ENCODE data around the gene DIRAS1.
"Not testable (repeated sequence)": the region's sequence is repeated elsewhere in the genome, so short reads cannot be mapped to it uniquely, and the experiment has no call there.

Gene DIRAS1

GRCh38 chr19:2716275-2716650, 4.9 kb downstream of the DIRAS1 start:
- no peak overlapping the region for H3K9ac ChIP-seq (ENCODE audit: low read length)
- peaks cover 5% of the 10 kb centered on the region; the same call in 1 of the 2 replicates for H3K9me3 ChIP-seq (ENCODE audit: insufficient read depth, low read length)
- no peak overlapping the region for H3K4me3 ChIP-seq (ENCODE audit: insufficient read depth, low read length, poor library complexity, severe bottlenecking)
- H3K4me2 ChIP-seq (ENCODE audit: low read depth, low read length, poor library complexity, severe bottlenecking): no peak overlapping the region
- no peaks in the 10 kb centered on the region for H3K9me2 ChIP-seq (replicated peaks; ENCODE audit: insufficient read depth, low read length)
- no peak overlapping the region for H3K27ac ChIP-seq (ENCODE audit: low read depth, low read length)
- no peaks in the 10 kb centered on the region for H3F3A ChIP-seq (ENCODE audit: insufficient read depth)
- no peaks in the 10 kb centered on the region for H3K36me3 ChIP-seq (ENCODE audit: low read length)
- no peaks in the 10 kb centered on the region for H4K20me1 ChIP-seq (ENCODE audit: low read depth, low read length)
- no peaks in the 10 kb centered on the region for H3K79me2 ChIP-seq (ENCODE audit: insufficient read depth, low read length)
- TF ChIP-seq CTCF (IDR thresholded peaks at IDR 0.05; ENCODE audit: insufficient read depth, low read length, poor library complexity, severe bottlenecking) (no peak), EZH2phosphoT487 (conservative IDR thresholded peaks at IDR 0.05; ENCODE audit: low read length) (no peak)
- no peak overlapping the region for H2AFZ ChIP-seq (ENCODE audit: low read depth, low read length, severe bottlenecking)
- no peaks in the 10 kb centered on the region for H3K27me3 ChIP-seq (ENCODE audit: low read length)

GRCh38 chr19:2715470-2716274, 5.5 kb downstream of the DIRAS1 start:
- TF ChIP-seq CTCF (IDR thresholded peaks at IDR 0.05; ENCODE audit: insufficient read depth, low read length, poor library complexity, severe bottlenecking): no peak
- no peak for TF ChIP-seq EZH2phosphoT487 (conservative IDR thresholded peaks at IDR 0.05; ENCODE audit: low read length)
- no peaks in the 10 kb centered on the region for H3F3A ChIP-seq (ENCODE audit: insufficient read depth)
- H3K27ac ChIP-seq (ENCODE audit: low read depth, low read length): no peak overlapping the region
- H2AFZ ChIP-seq (ENCODE audit: low read depth, low read length, severe bottlenecking): no peak overlapping the region
- no peaks in the 10 kb centered on the region for H3K27me3 ChIP-seq (ENCODE audit: low read length)
- no peaks in the 10 kb centered on the region for H4K20me1 ChIP-seq (ENCODE audit: low read depth, low read length)
- peaks cover 5% of the 10 kb centered on the region; the same call in 1 of the 2 replicates for H3K9me3 ChIP-seq (ENCODE audit: insufficient read depth, low read length)
- H3K9ac ChIP-seq (ENCODE audit: low read length): no peak overlapping the region
- no peak overlapping the region for H3K4me2 ChIP-seq (ENCODE audit: low read depth, low read length, poor library complexity, severe bottlenecking)
- H3K36me3 ChIP-seq (ENCODE audit: low read length): no peaks in the 10 kb centered on the region
- H3K9me2 ChIP-seq (replicated peaks; ENCODE audit: insufficient read depth, low read length): no peaks in the 10 kb centered on the region
- H3K4me3 ChIP-seq (ENCODE audit: insufficient read depth, low read length, poor library complexity, severe bottlenecking): no peak overlapping the region
- H3K79me2 ChIP-seq (ENCODE audit: insufficient read depth, low read length): no peaks in the 10 kb centered on the region

GRCh38 chr19:2714531-2715269, 6.5 kb downstream of the DIRAS1 start:
- H3K9me2 ChIP-seq (replicated peaks; ENCODE audit: insufficient read depth, low read length): no peaks in the 10 kb centered on the region
- peaks cover 5% of the 10 kb centered on the region; the same call in 1 of the 2 replicates for H3K9me3 ChIP-seq (ENCODE audit: insufficient read depth, low read length)

GRCh38 chr19:2714102-2714501, 7.1 kb downstream of the DIRAS1 start:
- not testable (repeated sequence) for H3K9ac ChIP-seq (ENCODE audit: low read length); H3K27ac ChIP-seq (ENCODE audit: low read depth, low read length); H3K9me2 ChIP-seq (replicated peaks; ENCODE audit: insufficient read depth, low read length); H3K79me2 ChIP-seq (ENCODE audit: insufficient read depth, low read length); H2AFZ ChIP-seq (ENCODE audit: low read depth, low read length, severe bottlenecking); H3F3A ChIP-seq (ENCODE audit: insufficient read depth); H3K4me2 ChIP-seq (ENCODE audit: low read depth, low read length, poor library complexity, severe bottlenecking); H3K4me3 ChIP-seq (ENCODE audit: insufficient read depth, low read length, poor library complexity, severe bottlenecking); H4K20me1 ChIP-seq (ENCODE audit: low read depth, low read length); H3K27me3 ChIP-seq (ENCODE audit: low read length); H3K9me3 ChIP-seq (ENCODE audit: insufficient read depth, low read length); H3K36me3 ChIP-seq (ENCODE audit: low read length)

More at GRCh38 chr19:2714531-2715269, 6.5 kb downstream of the DIRAS1 start:
- no peak for TF ChIP-seq EZH2phosphoT487 (conservative IDR thresholded peaks at IDR 0.05; ENCODE audit: low read length)
- no peak for TF ChIP-seq CTCF (IDR thresholded peaks at IDR 0.05; ENCODE audit: insufficient read depth, low read length, poor library complexity, severe bottlenecking)
- no peaks in the 10 kb centered on the region for H3F3A ChIP-seq (ENCODE audit: insufficient read depth)
- H2AFZ ChIP-seq (ENCODE audit: low read depth, low read length, severe bottlenecking): no peak overlapping the region
- H3K79me2 ChIP-seq (ENCODE audit: insufficient read depth, low read length): no peaks in the 10 kb centered on the region
- no peak overlapping the region for H3K9ac ChIP-seq (ENCODE audit: low read length)
- no peaks in the 10 kb centered on the region for H3K36me3 ChIP-seq (ENCODE audit: low read length)
- H3K27me3 ChIP-seq (ENCODE audit: low read length): no peaks in the 10 kb centered on the region
- H3K4me3 ChIP-seq (ENCODE audit: insufficient read depth, low read length, poor library complexity, severe bottlenecking): no peak overlapping the region
- H4K20me1 ChIP-seq (ENCODE audit: low read depth, low read length): no peaks in the 10 kb centered on the region
- no peak overlapping the region for H3K4me2 ChIP-seq (ENCODE audit: low read depth, low read length, poor library complexity, severe bottlenecking)
- no peak overlapping the region for H3K27ac ChIP-seq (ENCODE audit: low read depth, low read length)

- H3K27me3 ChIP-seq (ENCODE audit: low read length); H3K9me2 ChIP-seq (replicated peaks; ENCODE audit: insufficient read depth, low read length); H3F3A ChIP-seq (ENCODE audit: insufficient read depth); H3K4me3 ChIP-seq (ENCODE audit: insufficient read depth, low read length, poor library complexity, severe bottlenecking); H4K20me1 ChIP-seq (ENCODE audit: low read depth, low read length); H2AFZ ChIP-seq (ENCODE audit: low read depth, low read length, severe bottlenecking); H3K4me2 ChIP-seq (ENCODE audit: low read depth, low read length, poor library complexity, severe bottlenecking); H3K79me2 ChIP-seq (ENCODE audit: insufficient read depth, low read length); H3K9me3 ChIP-seq (ENCODE audit: insufficient read depth, low read length); H3K27ac ChIP-seq (ENCODE audit: low read depth, low read length); H3K36me3 ChIP-seq (ENCODE audit: low read length); H3K9ac ChIP-seq (ENCODE audit: low read length): not testable (repeated sequence)
Measured at GRCh38 chr19:2713170-2713569, 8.0 kb downstream of the DIRAS1 start.
